HG02981 (cell line): ENCODE measurements around the gene FLNC.

Source experiments
- ATAC-seq: cut with Tn5 transposase; IDR thresholded peaks from one replicate; pipeline ENCODE4 v1.9.1; 2021; ENCODE audit warnings: mild to moderate bottlenecking, moderate library complexity; ENCODE audit not compliant: unreplicated experiment

FLNC gene

DNA sequence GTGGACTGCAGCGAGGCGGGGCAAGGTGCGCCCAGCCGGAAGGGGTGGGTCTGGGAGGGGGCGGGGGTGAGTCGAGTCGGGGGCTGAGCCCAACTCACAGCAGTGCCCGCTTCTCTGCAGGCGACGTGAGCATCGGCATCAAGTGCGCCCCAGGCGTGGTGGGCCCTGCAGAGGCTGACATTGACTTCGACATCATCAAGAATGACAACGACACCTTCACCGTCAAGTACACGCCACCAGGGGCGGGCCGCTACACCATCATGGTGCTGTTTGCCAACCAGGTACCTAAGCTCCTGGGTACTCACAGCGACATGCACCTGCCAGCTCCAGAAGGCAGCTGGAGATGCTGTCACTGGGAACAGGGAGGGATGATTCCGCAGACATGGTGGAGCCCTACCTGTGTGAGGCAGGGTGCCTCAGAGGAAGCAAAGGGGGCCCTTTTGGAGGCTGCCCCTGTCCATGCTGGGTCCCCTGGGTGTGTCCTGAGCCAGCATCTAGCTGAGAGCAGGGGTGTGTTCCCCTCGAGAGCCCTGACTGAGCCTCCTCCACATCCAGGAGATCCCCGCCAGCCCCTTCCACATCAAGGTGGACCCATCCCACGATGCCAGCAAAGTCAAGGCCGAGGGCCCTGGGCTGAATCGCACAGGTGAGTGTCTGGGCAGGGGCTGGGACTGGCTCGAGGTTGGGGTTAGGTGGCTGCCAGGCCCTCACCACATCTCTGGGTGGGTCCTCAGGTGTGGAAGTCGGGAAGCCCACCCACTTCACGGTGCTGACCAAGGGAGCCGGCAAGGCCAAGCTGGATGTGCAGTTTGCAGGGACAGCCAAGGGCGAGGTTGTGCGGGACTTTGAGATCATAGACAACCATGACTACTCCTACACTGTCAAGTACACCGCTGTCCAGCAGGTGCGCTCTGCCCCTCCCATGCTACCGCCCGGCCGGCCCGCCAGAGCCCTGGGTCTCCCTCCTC lies 12.8 kb downstream of the FLNC start:
- ATAC-seq, result no peak

GRCh38 chr7:128843938-128844621 lies 13.9 kb downstream of the FLNC start:
- ATAC-seq, result no peak

- no peak for ATAC-seq
Measured at GRCh38 chr7:128844777-128845311, 14.6 kb downstream of the FLNC start.

DNA sequence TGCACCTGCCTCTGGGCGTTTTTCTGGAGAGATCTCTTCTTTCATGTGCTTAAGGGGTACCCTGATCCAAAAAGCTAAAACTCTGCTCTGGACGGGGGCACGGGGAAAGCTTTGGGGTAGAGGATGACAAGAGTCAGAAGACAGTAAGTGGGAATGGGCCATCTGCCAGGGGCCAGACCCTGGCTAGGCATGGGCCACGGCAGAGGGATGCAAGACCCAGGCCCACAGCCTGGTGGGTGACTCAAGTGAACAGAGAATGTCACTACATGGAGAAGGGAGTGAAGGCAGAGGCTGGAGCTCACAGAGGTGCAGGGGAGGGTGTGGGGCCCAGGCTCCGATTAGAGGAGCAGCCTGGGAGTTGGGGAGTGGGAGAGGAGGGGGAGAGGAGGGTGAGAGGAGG lies 15.3 kb downstream of the FLNC start:
- no peak for ATAC-seq

GRCh38 chr7:128845987-128846386 lies 15.8 kb downstream of the FLNC start:
- no peak for ATAC-seq

DNA sequence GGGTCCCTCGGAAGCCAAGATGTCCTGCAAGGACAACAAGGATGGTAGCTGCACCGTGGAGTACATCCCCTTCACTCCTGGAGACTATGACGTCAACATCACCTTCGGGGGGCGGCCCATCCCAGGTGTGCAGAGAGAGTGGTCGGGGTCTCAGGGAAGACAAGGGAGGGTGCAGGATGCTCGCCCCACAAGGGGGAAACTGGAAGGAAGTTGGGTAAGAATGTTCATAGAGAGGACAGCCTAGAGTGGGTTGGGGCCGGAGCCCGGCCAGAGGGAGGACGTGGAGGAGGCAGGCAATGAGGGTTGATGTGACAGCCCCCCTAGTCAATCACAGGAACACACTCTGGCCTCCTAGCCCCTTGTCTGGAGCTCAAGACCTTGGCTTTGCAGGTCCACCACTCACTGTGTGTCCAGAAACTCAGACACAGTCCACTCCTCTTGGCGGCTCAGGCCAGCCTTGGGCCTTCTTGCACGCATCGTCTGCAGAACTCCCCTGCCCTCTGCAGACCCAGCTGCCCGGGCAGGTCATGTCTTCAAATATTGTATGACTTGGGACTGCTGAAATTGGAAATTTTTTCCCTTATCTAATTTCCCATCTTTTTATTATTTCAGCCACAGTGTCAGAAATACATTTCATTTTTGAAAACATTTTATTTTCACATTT lies 16.7 kb downstream of the FLNC start:
- no peak for ATAC-seq

DNA sequence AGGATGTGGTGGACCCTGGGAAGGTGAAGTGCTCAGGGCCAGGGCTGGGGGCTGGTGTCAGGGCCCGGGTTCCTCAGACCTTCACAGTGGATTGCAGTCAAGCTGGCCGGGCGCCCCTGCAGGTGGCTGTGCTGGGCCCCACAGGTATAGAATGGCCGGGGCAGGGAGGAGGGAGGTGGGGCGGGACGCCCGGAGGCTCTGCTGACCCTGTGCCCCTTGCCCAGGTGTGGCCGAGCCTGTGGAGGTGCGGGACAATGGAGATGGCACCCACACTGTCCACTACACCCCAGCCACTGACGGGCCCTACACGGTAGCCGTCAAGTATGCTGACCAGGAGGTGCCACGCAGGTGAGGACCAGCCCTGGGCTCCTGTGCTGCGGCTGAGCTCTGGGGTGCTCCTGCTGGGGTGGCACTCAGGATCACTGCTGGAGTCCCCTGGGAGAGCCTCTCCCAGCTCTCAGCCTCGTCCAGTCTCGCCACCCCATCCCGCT lies 17.6 kb downstream of the FLNC start:
- no peak for ATAC-seq

- no peak for ATAC-seq
Measured at GRCh38 chr7:128848289-128849155, 18.3 kb downstream of the FLNC start.

GRCh38 chr7:128849156-128849515 lies 18.9 kb downstream of the FLNC start:
- ATAC-seq, result no peak

- ATAC-seq, result no peak
Measured at GRCh38 chr7:128849804-128850490, 19.7 kb downstream of the FLNC start.

- no peak for ATAC-seq
Measured at GRCh38 chr7:128852537-128853254, 22.5 kb downstream of the FLNC start.

GRCh38 chr7:128853799-128854198 lies 23.6 kb downstream of the FLNC start:
- no peak for ATAC-seq

DNA sequence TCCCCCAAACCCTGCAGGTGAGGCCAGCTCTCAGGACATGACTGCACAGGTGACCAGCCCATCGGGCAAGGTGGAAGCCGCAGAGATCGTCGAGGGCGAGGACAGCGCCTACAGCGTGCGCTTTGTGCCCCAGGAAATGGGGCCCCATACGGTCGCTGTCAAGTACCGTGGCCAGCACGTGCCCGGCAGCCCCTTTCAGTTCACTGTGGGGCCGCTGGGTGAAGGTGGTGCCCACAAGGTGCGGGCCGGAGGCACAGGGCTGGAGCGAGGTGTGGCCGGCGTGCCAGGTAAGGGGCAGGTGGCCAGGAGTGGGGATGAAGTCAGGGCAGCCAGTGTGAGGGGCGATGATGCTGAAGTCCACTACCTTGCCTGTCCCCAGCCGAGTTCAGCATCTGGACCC lies 24.2 kb downstream of the FLNC start:
- no peak for ATAC-seq

GRCh38 chr7:128855559-128855958 lies 25.4 kb downstream of the FLNC start:
- no peak for ATAC-seq

GRCh38 chr7:128856001-128856718 lies 26.0 kb downstream of the FLNC start:
- ATAC-seq, result no peak

DNA sequence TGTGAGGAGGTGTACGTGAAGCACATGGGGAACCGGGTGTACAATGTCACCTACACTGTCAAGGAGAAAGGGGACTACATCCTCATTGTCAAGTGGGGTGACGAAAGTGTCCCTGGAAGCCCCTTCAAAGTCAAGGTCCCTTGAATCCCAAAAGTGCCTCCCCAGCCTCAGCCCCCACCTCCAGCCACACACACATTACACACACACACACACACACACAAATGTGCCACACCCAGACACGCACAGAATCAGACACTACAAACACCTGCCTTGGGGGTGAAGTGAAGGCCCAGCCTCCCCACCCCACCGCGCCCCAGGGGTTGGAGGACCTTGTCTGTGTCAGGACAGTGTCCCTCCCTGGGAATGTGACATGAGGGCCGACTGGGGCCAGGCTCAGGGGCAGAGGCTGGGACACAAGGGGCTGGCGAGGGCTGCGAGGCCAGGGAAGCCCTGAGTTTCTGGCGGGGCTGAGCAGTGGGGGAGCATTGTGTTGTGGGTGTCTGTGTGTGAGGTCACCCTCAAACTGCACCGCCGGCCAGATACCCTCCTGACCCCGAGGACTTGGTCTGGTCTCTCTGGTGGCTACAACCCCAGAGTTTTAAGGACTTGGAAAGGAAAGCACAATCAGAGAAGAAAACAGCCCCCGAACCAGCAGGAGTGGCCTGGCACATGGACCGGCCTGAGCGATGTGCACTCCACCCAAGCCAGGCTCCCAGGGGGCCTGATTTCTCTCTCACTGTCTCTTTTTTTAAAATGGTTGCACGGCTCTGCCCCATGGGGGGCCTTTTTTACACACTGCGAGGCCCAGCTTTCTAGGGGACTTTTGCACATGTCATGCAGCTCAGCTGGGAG lies 28.4 kb downstream of the FLNC start:
- no peak for ATAC-seq
